Activated B cell treated with CpG ODN at 0.5 μM for 24 hours (primary cell): ENCODE measurements around the gene FHDC1. TPM values are rescaled to one million over a fixed set of nuclear protein-coding genes. Genes with fewer than 3 reads are reported as not detected.

Experiments used
- ATAC-seq: fragments of 200-7000 bp; cut with Tn5 transposase; one replicate; pipeline ENCODE4 v1.10.0; 2021; ENCODE audit warnings: low read depth, mild to moderate bottlenecking, moderate library complexity
- CTCF ChIA-PET: fragments of 350-600 bp; sonication (Branson Sonifier 250); formaldehyde crosslinking; loops from one replicate; lab custom pipeline; 2021; ENCODE audit warnings: antibody characterized with exemption; lab: Charles Lee
- POLR2A ChIA-PET: fragments of 350-600 bp; sonication (Branson Sonifier 250); formaldehyde crosslinking; loops from one replicate; lab custom pipeline; 2021; ENCODE audit warnings: antibody characterized with exemption; lab: Charles Lee
- DNase-seq: peaks from one replicate; pipeline ENCODE4 v3.0.0; 2022
- H3K27ac Mint-ChIP-seq: one replicate; pipeline ENCODE4 v1.8.0; 2020; ENCODE audit warnings: mixed read lengths
- H3K27me3 Mint-ChIP-seq: one replicate; pipeline ENCODE4 v1.8.0; 2021; ENCODE audit warnings: mixed read lengths
- H3K36me3 Mint-ChIP-seq: one replicate; pipeline ENCODE4 v1.8.0; 2021; ENCODE audit warnings: low read depth, mixed read lengths
- H3K4me1 Mint-ChIP-seq: one replicate; pipeline ENCODE4 v1.8.0; 2021; ENCODE audit warnings: mixed read lengths
- H3K4me3 Mint-ChIP-seq: one replicate; pipeline ENCODE4 v1.8.0; 2020; ENCODE audit warnings: mild to moderate bottlenecking, mixed read lengths
- H3K9me3 Mint-ChIP-seq: one replicate; pipeline ENCODE4 v1.8.0; 2020; ENCODE audit warnings: mixed read lengths
- intact Hi-C: fragments of 100-400 bp; cut with micrococcal nuclease; formaldehyde crosslinking; loops from one replicate; pipeline ENCODE4 v1.15.1; 2024
- total RNA-seq: library from RNA; stranded (reverse); gene quantifications from 2 replicates; pipeline ENCODE4 v1.2.3, GENCODE V29; 2022
- TF ChIP-seq, protein P1 (sequence below): fragments of 200-600 bp; IDR thresholded peaks from one replicate; pipeline ENCODE4 v1.8.0; 2022; ENCODE audit warnings: antibody characterized with exemption, mild to moderate bottlenecking

The FHDC1 gene
- total RNA-seq, 1 donor from 2014 or later, result 0.33 TPM

DNA sequence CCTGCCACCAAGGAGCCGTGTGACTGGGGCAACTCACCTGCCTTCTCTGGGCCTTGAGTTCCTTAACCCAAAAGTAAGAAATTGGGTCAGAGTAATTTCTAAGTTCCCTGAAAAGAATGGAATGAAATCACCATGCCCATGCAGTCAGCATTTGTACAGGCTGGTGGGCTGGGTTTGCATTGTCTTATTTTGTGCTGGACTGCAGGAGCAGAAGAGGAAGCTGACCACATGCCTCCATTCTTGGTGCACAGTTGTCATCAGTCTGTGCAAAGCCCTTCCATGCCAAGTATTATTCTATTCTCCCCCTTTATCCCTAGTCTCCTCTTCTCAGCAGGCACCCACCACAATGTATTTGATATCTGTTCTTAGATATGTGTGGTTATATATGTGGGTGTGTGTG is 56.3 kb downstream of the FHDC1 start:
- CTCF ChIA-PET, result no interaction called here
- TF ChIP-seq, protein P1, sequence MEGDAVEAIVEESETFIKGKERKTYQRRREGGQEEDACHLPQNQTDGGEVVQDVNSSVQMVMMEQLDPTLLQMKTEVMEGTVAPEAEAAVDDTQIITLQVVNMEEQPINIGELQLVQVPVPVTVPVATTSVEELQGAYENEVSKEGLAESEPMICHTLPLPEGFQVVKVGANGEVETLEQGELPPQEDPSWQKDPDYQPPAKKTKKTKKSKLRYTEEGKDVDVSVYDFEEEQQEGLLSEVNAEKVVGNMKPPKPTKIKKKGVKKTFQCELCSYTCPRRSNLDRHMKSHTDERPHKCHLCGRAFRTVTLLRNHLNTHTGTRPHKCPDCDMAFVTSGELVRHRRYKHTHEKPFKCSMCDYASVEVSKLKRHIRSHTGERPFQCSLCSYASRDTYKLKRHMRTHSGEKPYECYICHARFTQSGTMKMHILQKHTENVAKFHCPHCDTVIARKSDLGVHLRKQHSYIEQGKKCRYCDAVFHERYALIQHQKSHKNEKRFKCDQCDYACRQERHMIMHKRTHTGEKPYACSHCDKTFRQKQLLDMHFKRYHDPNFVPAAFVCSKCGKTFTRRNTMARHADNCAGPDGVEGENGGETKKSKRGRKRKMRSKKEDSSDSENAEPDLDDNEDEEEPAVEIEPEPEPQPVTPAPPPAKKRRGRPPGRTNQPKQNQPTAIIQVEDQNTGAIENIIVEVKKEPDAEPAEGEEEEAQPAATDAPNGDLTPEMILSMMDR, result no peak
- DNase-seq (no peak), ATAC-seq (no peak)
- POLR2A ChIA-PET, result no interaction called here
- no peak overlapping the region for H3K27ac Mint-ChIP-seq
- no peaks in the 10 kb centered on the region for H3K36me3 Mint-ChIP-seq
- H3K4me3 Mint-ChIP-seq, result no peak overlapping the region
- intact Hi-C loops, result no loop called here
- peaks cover 4% of the 10 kb centered on the region for H3K4me1 Mint-ChIP-seq
- peaks cover 8% of the 10 kb centered on the region for H3K27me3 Mint-ChIP-seq
- H3K9me3 Mint-ChIP-seq, result no peaks in the 10 kb centered on the region

DNA sequence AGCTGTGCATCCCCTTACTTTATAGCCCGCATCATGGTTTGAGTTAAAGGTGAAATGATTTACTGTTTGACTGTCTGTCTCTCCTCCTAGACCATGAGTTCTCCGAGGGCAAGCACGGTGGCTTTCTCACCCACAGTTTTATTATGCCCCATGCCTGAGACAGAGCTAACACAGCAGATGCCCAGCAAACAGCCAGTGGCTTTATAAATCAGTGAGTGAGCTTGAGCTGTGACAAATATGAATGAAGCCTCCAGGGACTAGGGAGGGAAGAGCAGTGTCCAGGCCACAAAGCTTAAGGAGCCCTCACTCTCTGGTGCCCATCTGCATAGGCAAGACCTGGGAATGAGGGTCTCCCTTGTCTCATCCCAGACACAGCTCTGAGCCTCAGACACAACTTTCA is 57.9 kb downstream of the FHDC1 start:
- TF ChIP-seq, protein P1, result no peak
- ChIA-PET POLR2A (no interaction called here), CTCF (interaction anchor here (0.6 kb wide), 1 partner anchor 174 kb away, joined by 3 read pairs; no protein-coding TSS in a partner anchor)
- Mint-ChIP-seq H3K36me3 (no peaks in the 10 kb centered on the region), H3K4me1 (peaks cover 4% of the 10 kb centered on the region), H3K9me3 (no peaks in the 10 kb centered on the region), H3K27me3 (peaks cover 15% of the 10 kb centered on the region), H3K27ac (no peak overlapping the region), H3K4me3 (no peak overlapping the region)
- DNase-seq (no peak), ATAC-seq (no peak)
- intact Hi-C loops, result no loop called here

DNA sequence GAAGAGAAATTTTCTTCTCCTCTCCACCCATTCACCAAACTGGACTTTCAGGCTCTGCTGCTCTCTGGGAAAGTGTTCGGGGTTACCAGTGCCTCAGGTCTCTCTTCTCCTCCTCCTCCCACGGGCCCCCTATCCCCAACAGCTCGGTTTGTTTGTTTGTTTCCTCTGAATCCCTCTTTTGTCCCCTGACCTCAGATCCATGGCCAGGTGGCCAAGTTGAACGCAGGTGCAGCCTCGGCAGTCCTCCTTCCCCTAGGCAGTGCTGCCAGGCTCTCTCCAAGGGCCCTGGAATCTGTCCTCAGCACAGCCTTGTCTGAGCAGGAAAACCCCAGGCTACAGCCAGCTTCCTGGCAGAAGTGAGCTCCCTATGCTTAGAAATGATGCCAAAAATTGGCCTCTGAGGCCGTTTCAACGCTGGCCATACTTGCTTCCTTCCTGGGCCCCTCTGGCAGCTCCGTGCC is 60.0 kb downstream of the FHDC1 start:
- ChIA-PET CTCF (no interaction called here), POLR2A (no interaction called here)
- intact Hi-C loops, result no loop called here
- DNase-seq (no peak), ATAC-seq (no peak)
- Mint-ChIP-seq H3K9me3 (no peaks in the 10 kb centered on the region), H3K27me3 (peaks cover 15% of the 10 kb centered on the region), H3K27ac (no peak overlapping the region), H3K36me3 (no peaks in the 10 kb centered on the region), H3K4me3 (no peak overlapping the region), H3K4me1 (peaks cover 4% of the 10 kb centered on the region)
- TF ChIP-seq, protein P1, result no peak

DNA sequence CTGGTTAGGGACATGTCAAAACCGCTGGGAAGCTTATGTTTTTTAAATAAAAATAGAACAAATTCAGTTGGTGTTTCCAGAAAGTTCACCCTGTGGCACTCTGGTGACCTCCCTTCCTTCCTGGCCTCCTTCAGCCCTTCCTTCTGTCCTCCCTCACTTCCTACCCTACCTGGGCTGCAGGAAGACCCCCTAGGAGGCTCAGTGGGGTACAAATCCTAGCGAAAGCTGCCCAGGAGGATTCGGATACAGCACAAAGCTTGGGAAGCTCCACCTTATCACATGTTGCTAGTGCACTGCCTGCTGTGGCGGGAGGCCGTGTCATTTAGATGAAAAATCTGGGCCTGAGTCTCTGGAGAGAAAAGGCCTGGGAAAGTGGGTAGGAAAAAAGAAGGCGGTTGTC is 60.5 kb downstream of the FHDC1 start:
- POLR2A ChIA-PET, result no interaction called here
- Mint-ChIP-seq H3K9me3 (no peaks in the 10 kb centered on the region), H3K27me3 (peaks cover 15% of the 10 kb centered on the region), H3K4me3 (no peak overlapping the region), H3K4me1 (no peaks in the 10 kb centered on the region), H3K27ac (no peak overlapping the region), H3K36me3 (no peaks in the 10 kb centered on the region)
- DNase-seq, result no peak
- intact Hi-C loops, result no loop called here
- CTCF ChIA-PET, result no interaction called here
- TF ChIP-seq, protein P1, result no peak
- ATAC-seq, result no peak

DNA sequence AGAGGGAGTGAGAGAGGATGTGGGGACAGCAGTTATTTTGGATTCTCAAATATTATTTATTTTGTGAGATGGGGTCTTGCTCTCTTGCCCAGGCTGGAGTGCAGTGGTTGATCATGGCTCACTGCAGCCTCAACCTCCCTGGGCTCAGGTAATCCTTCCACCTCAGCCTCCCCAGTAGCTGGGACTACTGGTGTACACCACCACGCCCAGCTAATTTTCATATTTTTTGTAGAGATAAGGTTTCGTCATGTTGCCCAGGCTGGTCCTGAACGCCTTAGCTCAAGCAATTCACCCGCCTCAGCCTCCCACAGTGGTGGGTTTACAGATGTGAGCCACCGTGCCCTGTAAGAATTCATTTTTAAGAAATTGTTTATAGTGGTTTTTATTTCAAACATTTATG is 61.2 kb downstream of the FHDC1 start:
- CTCF ChIA-PET, result no interaction called here
- DNase-seq (no peak), ATAC-seq (no peak)
- Mint-ChIP-seq H3K4me1 (no peaks in the 10 kb centered on the region), H3K4me3 (no peak overlapping the region), H3K36me3 (no peaks in the 10 kb centered on the region), H3K9me3 (no peaks in the 10 kb centered on the region), H3K27ac (no peak overlapping the region), H3K27me3 (peaks cover 17% of the 10 kb centered on the region)
- POLR2A ChIA-PET, result no interaction called here
- TF ChIP-seq, protein P1, result no peak
- intact Hi-C loops, result no loop called here
